Transverse colon (tissue), 3 donors: ENCODE measurements around the gene ANKS1A.

Experiments
- CTCF ChIP-seq, 5 experiments: fragments of 200-600 bp in 3 of 5; fragments of 450-650 bp in 2 of 5; sonication (generic) in 3 of 5; IDR thresholded peaks; 1 replicate in 2 of 5; 2 replicates in 3 of 5; pipeline ENCODE4 v1.5.1; 2016 to 2017; ENCODE audit warnings: antibody characterized with exemption in 5 of 5, inconsistent platforms in 3 of 5, mild to moderate bottlenecking in 2 of 5, moderate library complexity in 1 of 5
- EP300 ChIP-seq: sonication (generic); formaldehyde crosslinking; IDR thresholded peaks from one replicate; pipeline ENCODE4 v1.6.1; 2017; ENCODE audit warnings: antibody characterized with exemption, low read depth

GRCh38 chr6:34955442-34955841, 66.4 kb downstream of the ANKS1A start:
- TF ChIP-seq EP300 (no peak), CTCF (IDR thresholded peaks at IDR 0.05) (no peak)
